HL-60 (cell line): ENCODE data around the gene PTPRO.

Experiments
- DNase-seq, 2 experiments: peaks; one replicate each; pipeline ENCODE4 v3.0.0-alpha.2; 2010 to 2020; ENCODE audit warnings: low read depth in 1 of 2, low spot score in 1 of 2
- H3K27ac ChIP-seq: fragments of 250-450 bp; sonication (Bioruptor Pico); replicated peaks from 2 replicates; pipeline ENCODE4 v1.5.1; 2020; ENCODE audit warnings: mild to moderate bottlenecking, moderate library complexity
- H3K27me3 ChIP-seq: fragments of 250-450 bp; sonication (Bioruptor Pico); 2 replicates; pipeline ENCODE4 v1.5.1; 2021; ENCODE audit warnings: mild to moderate bottlenecking, moderate library complexity; ENCODE audit not compliant: insufficient read depth, poor library complexity, severe bottlenecking
- H3K4me3 ChIP-seq: replicated peaks from 2 replicates; pipeline ENCODE4 v1.5.1; 2011; ENCODE audit warnings: mild to moderate bottlenecking, control low read depth, low read length; ENCODE audit not compliant: insufficient read depth
- CTCF ChIP-seq: IDR thresholded peaks from one replicate; pipeline ENCODE4 v1.5.1; 2011; ENCODE audit warnings: low read length, control low read depth, inconsistent platforms; ENCODE audit not compliant: insufficient read depth
- GABPA ChIP-seq: IDR thresholded peaks from 2 replicates; pipeline ENCODE4 v1.6.1; 2012; ENCODE audit warnings: low read depth
- POLR2AphosphoS5 ChIP-seq: IDR thresholded peaks from 2 replicates; pipeline ENCODE4 v1.6.1; 2012; ENCODE audit warnings: low read depth
- SPI1 ChIP-seq: IDR thresholded peaks from 2 replicates; pipeline ENCODE4 v1.6.1; 2012; ENCODE audit warnings: low read depth, mild to moderate bottlenecking, borderline replicate concordance
- TF ChIP-seq, protein P1 (sequence below): IDR thresholded peaks from 2 replicates; pipeline ENCODE4 v1.6.1; 2012; ENCODE audit warnings: low read depth; ENCODE audit not compliant: insufficient replicate concordance

PTPRO gene

GRCh38 chr12:15393995-15394394, 71.7 kb downstream of the PTPRO start:
- TF ChIP-seq SPI1 (no peak), CTCF (no peak), GABPA (no peak), POLR2AphosphoS5 (no peak)
- TF ChIP-seq, protein P1, sequence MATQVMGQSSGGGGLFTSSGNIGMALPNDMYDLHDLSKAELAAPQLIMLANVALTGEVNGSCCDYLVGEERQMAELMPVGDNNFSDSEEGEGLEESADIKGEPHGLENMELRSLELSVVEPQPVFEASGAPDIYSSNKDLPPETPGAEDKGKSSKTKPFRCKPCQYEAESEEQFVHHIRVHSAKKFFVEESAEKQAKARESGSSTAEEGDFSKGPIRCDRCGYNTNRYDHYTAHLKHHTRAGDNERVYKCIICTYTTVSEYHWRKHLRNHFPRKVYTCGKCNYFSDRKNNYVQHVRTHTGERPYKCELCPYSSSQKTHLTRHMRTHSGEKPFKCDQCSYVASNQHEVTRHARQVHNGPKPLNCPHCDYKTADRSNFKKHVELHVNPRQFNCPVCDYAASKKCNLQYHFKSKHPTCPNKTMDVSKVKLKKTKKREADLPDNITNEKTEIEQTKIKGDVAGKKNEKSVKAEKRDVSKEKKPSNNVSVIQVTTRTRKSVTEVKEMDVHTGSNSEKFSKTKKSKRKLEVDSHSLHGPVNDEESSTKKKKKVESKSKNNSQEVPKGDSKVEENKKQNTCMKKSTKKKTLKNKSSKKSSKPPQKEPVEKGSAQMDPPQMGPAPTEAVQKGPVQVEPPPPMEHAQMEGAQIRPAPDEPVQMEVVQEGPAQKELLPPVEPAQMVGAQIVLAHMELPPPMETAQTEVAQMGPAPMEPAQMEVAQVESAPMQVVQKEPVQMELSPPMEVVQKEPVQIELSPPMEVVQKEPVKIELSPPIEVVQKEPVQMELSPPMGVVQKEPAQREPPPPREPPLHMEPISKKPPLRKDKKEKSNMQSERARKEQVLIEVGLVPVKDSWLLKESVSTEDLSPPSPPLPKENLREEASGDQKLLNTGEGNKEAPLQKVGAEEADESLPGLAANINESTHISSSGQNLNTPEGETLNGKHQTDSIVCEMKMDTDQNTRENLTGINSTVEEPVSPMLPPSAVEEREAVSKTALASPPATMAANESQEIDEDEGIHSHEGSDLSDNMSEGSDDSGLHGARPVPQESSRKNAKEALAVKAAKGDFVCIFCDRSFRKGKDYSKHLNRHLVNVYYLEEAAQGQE: no peak
- Histone ChIP-seq H3K27me3 (no peaks in the 10 kb centered on the region), H3K4me3 (no peak overlapping the region), H3K27ac (no peak overlapping the region)
- DNase-seq: no peak

GRCh38 chr12:15404485-15404884, 82.2 kb downstream of the PTPRO start:
- TF ChIP-seq CTCF: no peak
- Histone ChIP-seq H3K27ac (no peak overlapping the region), H3K27me3 (no peaks in the 10 kb centered on the region), H3K4me3 (no peak overlapping the region)
- DNase-seq: no peak

DNA sequence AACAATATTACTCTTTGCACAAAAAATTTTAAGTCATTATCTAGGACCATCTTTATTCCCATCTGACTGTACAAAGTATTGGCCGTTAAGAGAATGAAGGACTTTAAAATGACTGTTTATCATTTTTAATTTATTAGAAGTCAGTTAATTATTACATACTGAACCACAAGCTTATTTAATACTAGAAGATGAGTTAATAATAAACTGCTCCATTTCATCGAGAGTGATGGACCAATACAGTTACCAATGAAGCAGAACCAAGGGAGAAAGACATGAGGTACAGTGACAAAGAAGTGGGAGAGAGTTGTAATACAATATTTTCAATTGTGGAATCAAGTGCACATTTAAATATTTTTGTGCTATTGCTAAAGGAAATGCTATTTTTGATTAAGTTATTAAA, 83.3 kb downstream of the PTPRO start:
- Histone ChIP-seq H3K27ac (no peak overlapping the region), H3K27me3 (no peaks in the 10 kb centered on the region), H3K4me3 (no peak overlapping the region)
- TF ChIP-seq GABPA (no peak), SPI1 (no peak), CTCF (no peak), POLR2AphosphoS5 (no peak)
- TF ChIP-seq, protein P1: no peak
- no peak for DNase-seq

DNA sequence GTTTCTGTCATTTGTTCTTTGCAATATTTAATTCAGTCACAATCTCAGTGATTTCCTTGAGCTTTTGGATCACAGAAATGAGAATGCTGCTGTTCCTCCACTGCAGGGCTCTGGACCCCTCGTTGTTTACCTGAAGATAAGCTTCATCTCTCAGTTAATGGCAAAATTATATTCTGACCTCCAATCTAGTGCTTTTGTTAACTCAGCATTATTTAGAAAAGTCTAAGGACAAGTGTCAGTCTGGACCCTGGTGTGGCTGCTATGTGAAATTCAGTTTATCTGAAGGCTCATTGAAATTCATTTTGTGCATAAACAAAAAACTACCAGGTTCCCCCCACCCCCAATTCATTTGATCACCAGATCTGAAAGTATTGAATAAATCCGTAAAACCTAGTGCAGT, 84.7 kb downstream of the PTPRO start:
- Histone ChIP-seq H3K27ac (no peak overlapping the region), H3K4me3 (no peak overlapping the region), H3K27me3 (no peaks in the 10 kb centered on the region)
- TF ChIP-seq CTCF: no peak
- no peak for DNase-seq
